WI38 (cell line): ENCODE results near the gene AGTRAP.

Experiments
- H3K4me3 ChIP-seq: 2 replicates; pipeline ENCODE4 v1.5.1; 2011; ENCODE audit warnings: low read depth, mild to moderate bottlenecking, control low read depth, low read length
- CTCF ChIP-seq: IDR thresholded peaks from 2 replicates; pipeline ENCODE4 v1.5.1; 2012; ENCODE audit warnings: low read depth, mild to moderate bottlenecking, control low read depth, low read length

Gene AGTRAP

GRCh38 chr1:11771481-11772043, 35.6 kb downstream of the AGTRAP start:
- no peak overlapping the region for H3K4me3 ChIP-seq
- no peak for TF ChIP-seq CTCF

- H3K4me3 ChIP-seq = no peak overlapping the region
- TF ChIP-seq CTCF = no peak
Measured at GRCh38 chr1:11772458-11772857, 36.5 kb downstream of the AGTRAP start.

GRCh38 chr1:11774753-11775152, 38.8 kb downstream of the AGTRAP start:
- TF ChIP-seq CTCF = no peak
- no peak overlapping the region for H3K4me3 ChIP-seq

GRCh38 chr1:11777658-11778322, 41.9 kb downstream of the AGTRAP start:
- H3K4me3 ChIP-seq = no peak overlapping the region
- TF ChIP-seq CTCF = no peak

- no peak overlapping the region for H3K4me3 ChIP-seq
- no peak for TF ChIP-seq CTCF
Measured at GRCh38 chr1:11778336-11778735, 42.4 kb downstream of the AGTRAP start.

GRCh38 chr1:11778844-11779623, 43.1 kb downstream of the AGTRAP start:
- TF ChIP-seq CTCF = no peak
- H3K4me3 ChIP-seq = no peak overlapping the region
